Esophagus squamous epithelium (tissue), 4 donors: ENCODE measurements around the gene FCHSD2.

ENCODE experiments used
- POLR2A ChIP-seq, 4 donors: fragments of 450-650 bp; IDR thresholded peaks; one replicate each; pipeline ENCODE4 v1.6.1; 2017; ENCODE audit warnings: antibody characterized with exemption in 4 of 4, mild to moderate bottlenecking in 4 of 4, moderate library complexity in 3 of 4
- TF ChIP-seq, protein P1 (sequence below), 6 experiments: fragments of 450-650 bp in 4 of 6; fragments of 200-600 bp in 2 of 6; sonication (generic) in 2 of 6; IDR thresholded peaks; one replicate each; pipeline ENCODE4 v1.5.1; 2016 to 2019; ENCODE audit warnings: antibody characterized with exemption in 6 of 6, mild to moderate bottlenecking in 4 of 6, moderate library complexity in 4 of 6

DNA sequence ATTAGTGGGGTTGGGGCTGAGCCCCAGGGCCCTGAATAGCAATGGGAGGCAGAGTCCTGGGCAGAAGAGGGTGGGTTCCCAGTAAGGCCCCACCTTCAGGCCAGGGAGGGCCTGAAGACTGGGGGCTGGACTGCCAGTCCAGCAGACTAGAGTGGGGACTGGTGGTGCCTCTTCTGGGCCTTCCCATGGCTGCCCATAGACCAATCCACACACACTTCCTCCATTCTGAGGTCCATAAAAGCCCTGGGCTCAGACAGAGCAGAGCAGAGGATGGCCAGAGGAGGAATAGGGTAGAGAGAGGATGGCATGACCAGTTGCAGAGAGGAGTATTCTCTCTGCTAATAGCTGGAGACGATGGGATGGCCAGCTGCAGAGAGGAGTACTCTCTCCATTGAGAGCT, 216.0 kb downstream of the FCHSD2 start:
- TF ChIP-seq, protein P1, sequence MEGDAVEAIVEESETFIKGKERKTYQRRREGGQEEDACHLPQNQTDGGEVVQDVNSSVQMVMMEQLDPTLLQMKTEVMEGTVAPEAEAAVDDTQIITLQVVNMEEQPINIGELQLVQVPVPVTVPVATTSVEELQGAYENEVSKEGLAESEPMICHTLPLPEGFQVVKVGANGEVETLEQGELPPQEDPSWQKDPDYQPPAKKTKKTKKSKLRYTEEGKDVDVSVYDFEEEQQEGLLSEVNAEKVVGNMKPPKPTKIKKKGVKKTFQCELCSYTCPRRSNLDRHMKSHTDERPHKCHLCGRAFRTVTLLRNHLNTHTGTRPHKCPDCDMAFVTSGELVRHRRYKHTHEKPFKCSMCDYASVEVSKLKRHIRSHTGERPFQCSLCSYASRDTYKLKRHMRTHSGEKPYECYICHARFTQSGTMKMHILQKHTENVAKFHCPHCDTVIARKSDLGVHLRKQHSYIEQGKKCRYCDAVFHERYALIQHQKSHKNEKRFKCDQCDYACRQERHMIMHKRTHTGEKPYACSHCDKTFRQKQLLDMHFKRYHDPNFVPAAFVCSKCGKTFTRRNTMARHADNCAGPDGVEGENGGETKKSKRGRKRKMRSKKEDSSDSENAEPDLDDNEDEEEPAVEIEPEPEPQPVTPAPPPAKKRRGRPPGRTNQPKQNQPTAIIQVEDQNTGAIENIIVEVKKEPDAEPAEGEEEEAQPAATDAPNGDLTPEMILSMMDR (IDR thresholded peaks at IDR 0.05) = no peak
- no peak for TF ChIP-seq POLR2A (IDR thresholded peaks at IDR 0.05)
